GM19455 (cell line): ENCODE measurements around the gene NUDT8.
"Not testable (repeated sequence)": the region's sequence is repeated elsewhere in the genome, so short reads cannot be mapped to it uniquely, and the experiment has no call there.

Experiments
- ATAC-seq: cut with Tn5 transposase; IDR thresholded peaks from one replicate; pipeline ENCODE4 v1.9.1; 2021; ENCODE audit not compliant: unreplicated experiment

Gene NUDT8

GRCh38 chr11:67596753-67597300 is 32.9 kb downstream of the NUDT8 start:
- no peak for ATAC-seq

GRCh38 chr11:67594480-67594879 is 35.3 kb downstream of the NUDT8 start:
- ATAC-seq: no peak

- ATAC-seq: no peak
These were observed 36.2 kb downstream of the NUDT8 start for GRCh38 chr11:67593565-67593905.

GRCh38 chr11:67592880-67593564 is 36.7 kb downstream of the NUDT8 start:
- no peak for ATAC-seq

- not testable (repeated sequence) for ATAC-seq
These were observed 40.8 kb downstream of the NUDT8 start for GRCh38 chr11:67588899-67589415.

- ATAC-seq: no peak
These were observed 41.6 kb downstream of the NUDT8 start for GRCh38 chr11:67588136-67588503.

GRCh38 chr11:67586568-67587250 is 43.0 kb downstream of the NUDT8 start:
- no peak for ATAC-seq

- ATAC-seq: no peak
These were observed 43.8 kb downstream of the NUDT8 start for GRCh38 chr11:67585911-67586310.

GRCh38 chr11:67584881-67585873 is 44.6 kb downstream of the NUDT8 start:
- no peak for ATAC-seq

GRCh38 chr11:67584205-67584880 is 45.4 kb downstream of the NUDT8 start:
- ATAC-seq: peak; percentile 4

GRCh38 chr11:67583247-67584204 is 46.2 kb downstream of the NUDT8 start, which contains the start of gene GSTP1:
GSTP1 (plus strand) TSS chr11:67583812; CDS start chr11:67583844, 32 bp downstream.
- peak; percentile 56 for ATAC-seq

GRCh38 chr11:67582011-67582410 is 47.7 kb downstream of the NUDT8 start:
- no peak for ATAC-seq

GRCh38 chr11:67581469-67581868 is 48.3 kb downstream of the NUDT8 start:
- no peak for ATAC-seq

- ATAC-seq: no peak
These were observed 51.8 kb downstream of the NUDT8 start for GRCh38 chr11:67577951-67578350.
